Fibroblast of villous mesenchyme (primary cell): ENCODE measurements around the gene WDR37. TPM values are rescaled to one million over a fixed set of nuclear protein-coding genes. Genes with fewer than 3 reads are reported as not detected.

Source experiments
- DNase-seq: peaks from one replicate; pipeline ENCODE4 v3.0.0-alpha.2; 2010; ENCODE audit warnings: low read depth
- H3K4me3 ChIP-seq: 2 replicates; pipeline ENCODE4 v1.5.1; 2011; ENCODE audit warnings: low read depth, mild to moderate bottlenecking, low read length
- total RNA-seq: library from RNA; depleted of rRNA; stranded (reverse); fragments of >200 nt; gene quantifications from 2 replicates; pipeline ENCODE4 v1.2.3, GENCODE V29; 2012
- TF ChIP-seq, protein P1 (sequence below): IDR thresholded peaks from 2 replicates; pipeline ENCODE4 v1.5.1; 2012; ENCODE audit warnings: low read depth, mild to moderate bottlenecking, low read length; ENCODE audit not compliant: insufficient read depth

The WDR37 gene
- total RNA-seq, 1 donor, result 27.2 TPM

DNA sequence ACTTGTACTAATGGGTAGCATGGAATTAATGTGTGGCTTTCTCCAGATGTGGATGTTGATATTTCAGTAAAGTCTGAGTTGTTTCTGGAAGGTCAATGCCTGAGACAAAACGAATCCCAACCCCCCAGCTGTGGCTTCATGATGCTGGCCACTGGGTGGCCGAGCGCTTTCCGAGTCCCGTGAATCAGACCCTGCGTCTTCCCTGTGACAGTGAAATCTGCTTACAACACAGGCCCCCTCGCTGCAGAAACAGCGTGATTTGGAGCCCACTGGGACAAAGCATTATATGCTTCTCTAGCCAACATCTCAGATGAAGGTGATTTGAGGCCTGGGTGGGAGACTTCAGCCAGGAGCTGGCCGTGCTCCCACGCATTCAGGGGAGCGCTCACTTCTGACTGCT is 124.7 kb downstream of the WDR37 start:
- no peak overlapping the region for H3K4me3 ChIP-seq
- no peak for DNase-seq
- TF ChIP-seq, protein P1, sequence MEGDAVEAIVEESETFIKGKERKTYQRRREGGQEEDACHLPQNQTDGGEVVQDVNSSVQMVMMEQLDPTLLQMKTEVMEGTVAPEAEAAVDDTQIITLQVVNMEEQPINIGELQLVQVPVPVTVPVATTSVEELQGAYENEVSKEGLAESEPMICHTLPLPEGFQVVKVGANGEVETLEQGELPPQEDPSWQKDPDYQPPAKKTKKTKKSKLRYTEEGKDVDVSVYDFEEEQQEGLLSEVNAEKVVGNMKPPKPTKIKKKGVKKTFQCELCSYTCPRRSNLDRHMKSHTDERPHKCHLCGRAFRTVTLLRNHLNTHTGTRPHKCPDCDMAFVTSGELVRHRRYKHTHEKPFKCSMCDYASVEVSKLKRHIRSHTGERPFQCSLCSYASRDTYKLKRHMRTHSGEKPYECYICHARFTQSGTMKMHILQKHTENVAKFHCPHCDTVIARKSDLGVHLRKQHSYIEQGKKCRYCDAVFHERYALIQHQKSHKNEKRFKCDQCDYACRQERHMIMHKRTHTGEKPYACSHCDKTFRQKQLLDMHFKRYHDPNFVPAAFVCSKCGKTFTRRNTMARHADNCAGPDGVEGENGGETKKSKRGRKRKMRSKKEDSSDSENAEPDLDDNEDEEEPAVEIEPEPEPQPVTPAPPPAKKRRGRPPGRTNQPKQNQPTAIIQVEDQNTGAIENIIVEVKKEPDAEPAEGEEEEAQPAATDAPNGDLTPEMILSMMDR, result no peak

Other genes starting within 250 kb of the WDR37 start
- 49.0 and 57.4 TPM in 2 replicates for gene LARP4B, start 124.7 kb upstream of the WDR37 start, total RNA-seq
- 35.4 and 38.9 TPM in 2 replicates for gene GTPBP4, start 68.0 kb upstream of the WDR37 start, total RNA-seq
- not detected in 2 replicates for gene IDI2, start 30.5 kb upstream of the WDR37 start, total RNA-seq
- gene IDI1, start 7.3 kb upstream of the WDR37 start, total RNA-seq, result 114 and 174 TPM in 2 replicates